Stimulated activated CD8-positive, alpha-beta memory T cell treated with anti-CD3 and anti-CD28 coated beads, Interleukin-7, amount 100 ng/mL, for 1 hour (primary cell): ENCODE results near the gene IL4.

Experiments
- DNase-seq, 2 donors: peaks; one replicate each; pipeline ENCODE4 v3.0.0-alpha.2; 2020; ENCODE audit warnings: low read depth in 2 of 2

The IL4 gene

GRCh38 chr5:132695956-132696355, 22.2 kb downstream of the IL4 start:
- DNase-seq: no peak

- DNase-seq: no peak
Measured at GRCh38 chr5:132704875-132705274, 31.1 kb downstream of the IL4 start.

- DNase-seq: no peak
Measured at GRCh38 chr5:132708645-132709044, 34.9 kb downstream of the IL4 start.

GRCh38 chr5:132714456-132715307, 40.9 kb downstream of the IL4 start:
- DNase-seq: no peak

- DNase-seq: no peak
Measured at GRCh38 chr5:132718544-132719312, 44.9 kb downstream of the IL4 start.

GRCh38 chr5:132725745-132726144, 52.0 kb downstream of the IL4 start:
- DNase-seq: no peak

GRCh38 chr5:132729896-132730295, 56.1 kb downstream of the IL4 start:
- no peak for DNase-seq
